ENCODE measurements around the gene PDE8A.
A peak's percentile ranks its signal among the peaks of the same experiment; 100 is the strongest.
"Not testable (repeated sequence)": the region's sequence is repeated elsewhere in the genome, so short reads cannot be mapped to it uniquely, and the experiment has no call there.

The PDE8A gene

DNA sequence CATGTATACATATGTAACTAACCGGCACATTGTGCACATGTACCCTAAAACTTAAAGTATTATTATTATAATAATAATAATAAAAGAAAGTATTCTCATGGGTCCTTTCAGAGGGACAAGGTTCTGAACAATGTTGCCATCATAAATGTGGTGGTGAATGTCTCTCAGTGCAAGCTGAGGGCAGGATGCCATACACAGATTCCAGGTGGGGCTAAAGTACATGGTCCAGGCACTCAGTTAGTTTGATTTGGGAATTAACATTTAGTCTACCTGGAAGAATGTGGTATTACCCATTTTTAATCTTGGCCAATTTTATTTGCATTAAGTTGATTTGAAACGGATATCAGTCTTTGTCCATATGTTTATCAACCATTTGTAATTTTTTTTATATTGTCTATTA lies 24.5 kb downstream of the PDE8A start:
- no peak for DNase-seq
- Mint-ChIP-seq H3K27me3 (no peaks in the 10 kb centered on the region), H3K9me3 (no peaks in the 10 kb centered on the region), H3K27ac (no peak overlapping the region), H3K4me3 (no peak overlapping the region), H3K4me1 (ENCODE audit: low read depth) (peaks cover 57% of the 10 kb centered on the region), H3K36me3 (ENCODE audit: low read depth) (no peaks in the 10 kb centered on the region)

DNA sequence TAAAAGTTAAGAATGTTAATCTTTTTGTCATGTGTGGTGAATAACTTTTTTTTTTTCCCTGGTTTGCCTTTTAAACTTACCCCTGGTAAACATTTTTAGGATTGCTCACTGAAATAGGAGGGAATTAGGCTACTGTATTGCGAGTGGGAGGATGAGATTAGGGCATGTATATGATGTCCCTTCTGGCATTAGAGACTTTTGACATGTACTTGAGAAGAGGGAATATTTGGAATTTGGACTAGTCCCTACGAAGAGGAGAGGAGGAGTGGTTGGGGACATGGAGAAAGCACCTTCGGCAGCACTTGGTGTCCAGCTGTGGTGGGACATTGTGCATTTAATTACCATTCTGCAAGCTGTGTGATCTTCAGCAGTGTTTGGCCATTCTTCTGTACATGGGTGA lies 25.0 kb downstream of the PDE8A start:
- peaks cover 53% of the 10 kb centered on the region for H3K4me1 Mint-ChIP-seq (ENCODE audit: low read depth)
- H3K27ac Mint-ChIP-seq = no peak overlapping the region
- no peak for DNase-seq
- H3K36me3 Mint-ChIP-seq (ENCODE audit: low read depth) = no peaks in the 10 kb centered on the region
- H3K9me3 Mint-ChIP-seq = no peaks in the 10 kb centered on the region
- H3K4me3 Mint-ChIP-seq = no peak overlapping the region
- H3K27me3 Mint-ChIP-seq = no peaks in the 10 kb centered on the region

DNA sequence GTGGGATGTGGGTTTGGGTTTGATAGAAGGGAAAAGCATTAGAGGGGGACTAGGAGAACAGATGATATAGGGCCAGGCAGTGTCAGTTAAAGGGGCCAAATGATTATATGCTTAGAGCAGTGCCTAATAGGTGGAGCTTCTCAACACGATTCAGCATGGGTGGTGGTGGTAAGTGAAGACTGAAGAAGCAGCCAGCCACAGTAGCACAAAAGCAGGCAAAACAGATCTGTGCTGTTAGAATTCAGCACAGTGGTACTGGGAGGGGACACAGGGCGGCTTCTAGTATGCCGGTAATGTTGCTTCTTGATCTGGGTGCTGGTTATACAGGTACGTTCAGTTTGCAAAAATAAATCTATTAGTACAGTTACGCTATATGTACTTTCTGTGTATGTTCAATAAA lies 25.5 kb downstream of the PDE8A start:
- Mint-ChIP-seq H3K4me3 (no peak overlapping the region), H3K27me3 (no peaks in the 10 kb centered on the region), H3K36me3 (ENCODE audit: low read depth) (no peaks in the 10 kb centered on the region), H3K4me1 (ENCODE audit: low read depth) (peaks cover 48% of the 10 kb centered on the region), H3K9me3 (no peaks in the 10 kb centered on the region), H3K27ac (no peak overlapping the region)
- DNase-seq = no peak

DNA sequence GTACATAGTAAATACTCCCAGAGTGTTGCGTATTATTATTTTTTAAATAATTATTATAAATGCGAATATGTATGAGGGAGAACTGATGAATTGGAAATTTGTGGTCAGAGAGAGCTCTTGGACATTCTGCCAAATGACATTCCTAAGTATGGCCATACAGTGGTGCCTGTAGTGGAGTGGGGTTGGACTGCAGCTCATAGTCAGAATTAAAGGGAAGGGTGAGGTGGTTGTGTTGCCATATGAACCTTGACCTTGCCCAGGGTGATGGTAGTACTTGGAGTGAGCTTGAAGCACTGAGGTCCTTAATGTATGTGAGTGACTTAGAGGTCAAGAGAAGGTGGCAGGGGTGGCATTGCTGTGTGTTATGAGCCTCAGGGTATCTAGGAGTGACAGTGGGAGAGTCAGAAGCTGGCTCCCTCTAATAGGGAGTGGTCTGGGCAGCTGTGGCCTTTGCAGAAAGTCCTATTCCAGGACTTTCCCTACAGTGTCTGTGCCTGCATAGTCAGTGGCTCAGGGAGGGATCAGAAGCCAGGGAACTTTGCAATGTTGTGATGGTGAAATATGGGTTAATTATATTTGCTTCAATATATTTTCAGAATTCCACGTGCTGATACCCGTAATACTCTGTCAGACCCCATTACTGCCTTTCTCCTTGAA lies 26.2 kb downstream of the PDE8A start:
- H3K27ac Mint-ChIP-seq = no peak overlapping the region
- H3K27me3 Mint-ChIP-seq = no peaks in the 10 kb centered on the region
- no peak for DNase-seq
- H3K9me3 Mint-ChIP-seq = no peaks in the 10 kb centered on the region
- no peak overlapping the region for H3K4me3 Mint-ChIP-seq
- H3K36me3 Mint-ChIP-seq (ENCODE audit: low read depth) = no peaks in the 10 kb centered on the region
- H3K4me1 Mint-ChIP-seq (ENCODE audit: low read depth) = peaks cover 42% of the 10 kb centered on the region

DNA sequence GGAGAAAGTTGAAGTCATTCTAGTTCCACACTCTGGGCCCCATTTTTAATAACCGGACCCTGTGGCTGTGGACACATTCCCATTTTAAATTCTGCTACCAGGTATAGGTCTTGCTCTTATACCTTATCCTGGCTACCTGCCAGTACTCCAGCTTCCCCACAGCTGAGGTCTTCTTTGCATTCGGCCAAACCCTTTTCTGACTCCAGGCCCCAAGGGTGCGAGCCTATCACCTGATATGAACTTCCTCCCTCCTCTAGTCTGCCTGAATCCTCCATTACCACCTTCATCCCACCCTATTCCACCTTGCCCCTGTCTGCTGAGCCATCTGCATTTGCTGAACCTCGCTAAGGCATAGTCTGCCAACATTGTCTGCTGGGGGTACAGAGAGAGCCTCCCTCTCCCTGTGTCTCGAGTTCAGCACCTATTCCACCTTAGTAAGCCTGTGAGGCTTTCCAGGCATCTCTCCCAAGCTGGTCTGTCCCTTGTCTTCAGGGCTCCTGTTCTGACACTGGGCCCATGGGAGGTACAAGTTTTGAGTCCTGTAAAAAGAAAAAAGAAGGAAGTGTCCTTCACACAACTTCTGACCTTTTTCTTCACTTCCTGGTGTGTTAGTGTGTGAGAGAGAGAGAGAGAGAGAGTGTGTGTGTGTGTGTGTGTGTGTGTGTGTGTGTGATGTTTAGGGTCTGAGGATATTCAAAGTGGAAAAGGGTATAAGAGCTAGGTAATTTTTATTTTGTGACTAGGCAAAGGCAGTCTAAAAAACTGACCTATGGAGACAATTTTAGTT lies 27.0 kb downstream of the PDE8A start:
- Mint-ChIP-seq H3K36me3 (ENCODE audit: low read depth) (no peaks in the 10 kb centered on the region), H3K4me3 (no peak overlapping the region), H3K9me3 (no peaks in the 10 kb centered on the region), H3K27ac (no peak overlapping the region), H3K27me3 (no peaks in the 10 kb centered on the region), H3K4me1 (ENCODE audit: low read depth) (peaks cover 38% of the 10 kb centered on the region)
- no peak for DNase-seq

DNA sequence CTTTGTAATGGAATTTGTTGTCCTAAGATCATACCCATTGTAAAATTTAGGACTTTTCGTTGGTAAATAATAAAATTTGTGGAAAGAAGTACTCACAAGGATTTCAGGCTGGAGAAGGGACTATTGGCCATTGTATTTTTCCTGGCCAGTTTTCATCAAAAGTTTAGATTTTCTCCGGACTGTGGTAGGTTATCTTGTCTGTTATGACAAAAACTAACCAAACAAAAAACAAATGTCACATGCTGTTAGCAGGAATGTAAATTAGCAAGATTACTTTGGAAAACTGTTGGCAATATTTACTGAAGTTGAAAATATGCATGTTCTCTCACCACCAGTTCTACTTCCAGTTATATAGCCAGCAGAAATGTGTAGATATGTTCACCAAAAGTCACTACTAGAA lies 27.8 kb downstream of the PDE8A start:
- H3K27me3 Mint-ChIP-seq = no peaks in the 10 kb centered on the region
- H3K36me3 Mint-ChIP-seq (ENCODE audit: low read depth) = no peaks in the 10 kb centered on the region
- peaks cover 37% of the 10 kb centered on the region for H3K4me1 Mint-ChIP-seq (ENCODE audit: low read depth)
- DNase-seq = no peak
- no peak overlapping the region for H3K27ac Mint-ChIP-seq
- no peaks in the 10 kb centered on the region for H3K9me3 Mint-ChIP-seq
- H3K4me3 Mint-ChIP-seq = no peak overlapping the region

DNA sequence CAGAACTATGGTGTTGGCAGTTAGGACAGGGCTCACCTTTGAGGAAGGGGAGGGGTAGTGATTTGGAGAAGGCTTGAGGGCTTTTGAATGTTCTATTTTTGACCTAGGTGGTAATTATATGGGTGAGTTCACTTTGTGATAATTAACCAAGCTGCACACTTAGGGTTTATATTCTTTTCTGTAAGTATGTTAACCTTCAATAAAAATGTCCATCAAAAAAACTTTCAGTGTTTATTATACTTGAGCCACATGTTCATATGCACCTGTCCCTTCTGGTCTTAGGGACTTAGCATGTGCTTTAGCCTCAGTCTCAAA lies 28.4 kb downstream of the PDE8A start:
- Mint-ChIP-seq H3K27me3 (no peaks in the 10 kb centered on the region), H3K27ac (no peak overlapping the region), H3K36me3 (ENCODE audit: low read depth) (no peaks in the 10 kb centered on the region), H3K4me3 (no peak overlapping the region), H3K9me3 (no peaks in the 10 kb centered on the region), H3K4me1 (ENCODE audit: low read depth) (peaks cover 36% of the 10 kb centered on the region)
- DNase-seq = no peak

DNA sequence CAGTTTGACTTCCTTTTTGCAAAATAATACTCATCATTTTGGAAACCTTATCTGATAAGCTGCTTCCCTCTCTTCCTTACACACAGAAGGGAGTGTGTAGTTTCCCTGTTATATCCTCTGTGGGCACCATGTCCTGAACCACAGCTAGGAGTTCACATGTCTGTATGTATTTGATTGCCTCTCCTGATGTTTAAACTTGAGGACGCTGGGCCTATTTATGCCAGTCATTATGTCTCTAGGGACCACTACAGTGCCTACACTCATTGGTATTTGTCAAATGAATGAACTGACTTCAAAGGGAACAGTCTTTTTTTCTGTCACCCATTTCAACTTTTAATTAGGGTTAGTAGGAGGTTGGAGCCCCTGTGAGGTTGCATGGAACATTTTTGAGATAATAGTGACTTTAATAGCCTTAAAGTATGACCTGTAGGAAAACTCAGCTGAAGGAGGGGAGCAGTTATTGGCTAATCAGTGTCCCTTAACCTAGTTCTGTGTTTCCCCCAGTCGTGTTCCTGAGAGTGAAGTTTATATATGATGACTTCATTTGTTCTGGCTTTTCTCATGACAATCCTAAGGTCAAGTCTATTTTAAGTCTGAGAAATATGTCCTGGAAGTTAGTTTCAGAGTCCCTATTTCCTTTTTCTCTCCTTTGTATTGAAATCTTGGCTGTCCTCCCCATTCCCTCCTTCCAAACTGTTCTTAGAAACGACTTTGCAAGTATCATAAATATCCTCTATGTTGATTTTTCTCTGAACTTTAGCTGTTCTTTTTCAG lies 28.9 kb downstream of the PDE8A start:
- no peaks in the 10 kb centered on the region for H3K27me3 Mint-ChIP-seq
- peaks cover 35% of the 10 kb centered on the region for H3K4me1 Mint-ChIP-seq (ENCODE audit: low read depth)
- no peak for DNase-seq
- H3K36me3 Mint-ChIP-seq (ENCODE audit: low read depth) = no peaks in the 10 kb centered on the region
- H3K9me3 Mint-ChIP-seq = no peaks in the 10 kb centered on the region
- no peak overlapping the region for H3K27ac Mint-ChIP-seq
- H3K4me3 Mint-ChIP-seq = no peak overlapping the region

DNA sequence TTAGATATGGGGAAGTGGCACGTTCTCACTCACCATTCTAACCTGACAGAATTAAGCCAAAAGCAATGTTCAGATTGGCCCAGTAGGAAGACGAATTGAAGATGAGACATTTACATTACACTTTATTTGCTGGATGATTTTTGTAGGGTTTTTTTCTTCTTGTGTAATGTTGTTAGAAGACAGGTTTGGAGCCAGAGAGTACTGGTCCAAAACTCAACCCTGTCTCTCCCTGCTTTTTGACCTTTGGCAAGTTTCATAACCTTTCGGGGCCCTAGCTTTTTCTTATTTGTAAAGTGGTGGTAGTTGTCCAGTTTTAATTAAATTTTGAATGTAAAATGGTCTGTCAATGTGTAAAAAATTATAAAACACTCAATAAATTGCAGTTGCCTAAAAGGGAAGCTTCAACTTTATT lies 29.5 kb downstream of the PDE8A start:
- Mint-ChIP-seq H3K4me1 (ENCODE audit: low read depth) (peaks cover 36% of the 10 kb centered on the region), H3K27ac (no peak overlapping the region), H3K27me3 (no peaks in the 10 kb centered on the region), H3K4me3 (no peak overlapping the region), H3K36me3 (ENCODE audit: low read depth) (no peaks in the 10 kb centered on the region), H3K9me3 (no peaks in the 10 kb centered on the region)
- no peak for DNase-seq

DNA sequence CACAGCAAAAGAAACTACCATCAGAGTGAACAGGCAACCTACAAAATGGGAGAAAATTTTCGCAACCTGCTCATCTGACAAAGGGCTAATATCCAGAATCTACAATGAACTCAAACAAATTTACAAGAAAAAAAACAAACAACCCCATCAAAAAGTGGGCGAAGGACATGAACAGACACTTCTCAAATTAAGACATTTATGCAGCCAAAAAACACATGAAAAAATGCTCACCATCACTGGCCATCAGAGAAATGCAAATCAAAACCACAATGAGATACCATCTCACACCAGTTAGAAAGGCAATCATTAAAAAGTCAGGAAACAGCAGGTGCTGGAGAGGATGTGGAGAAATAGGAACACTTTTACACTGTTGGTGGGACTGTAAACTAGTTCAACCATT lies 30.1 kb downstream of the PDE8A start:
- not testable (repeated sequence) for H3K36me3 Mint-ChIP-seq (ENCODE audit: low read depth)

DNA sequence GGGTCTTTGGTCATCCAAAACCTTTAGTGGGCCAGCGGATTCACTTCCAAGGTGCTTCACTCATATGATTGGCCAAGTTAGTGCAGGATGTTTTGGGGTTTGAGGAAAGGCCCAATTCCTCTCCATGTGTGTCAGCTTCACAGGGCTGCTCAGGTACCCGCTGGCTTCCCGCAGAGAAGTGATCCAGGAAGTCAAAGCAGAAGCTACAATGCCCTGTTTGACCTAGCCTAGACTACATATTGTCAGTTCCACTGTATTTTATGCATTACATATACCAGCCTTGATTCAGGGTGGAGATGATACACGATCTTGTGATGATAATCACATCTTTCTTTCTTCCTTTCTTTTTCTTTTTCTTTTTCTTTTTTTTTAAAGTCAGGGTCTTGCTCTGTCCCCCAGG lies 32.1 kb downstream of the PDE8A start:
- no peak overlapping the region for H3K4me3 Mint-ChIP-seq
- H3K27ac Mint-ChIP-seq = no peak overlapping the region
- H3K27me3 Mint-ChIP-seq = no peaks in the 10 kb centered on the region
- no peaks in the 10 kb centered on the region for H3K36me3 Mint-ChIP-seq (ENCODE audit: low read depth)
- peaks cover 29% of the 10 kb centered on the region for H3K4me1 Mint-ChIP-seq (ENCODE audit: low read depth)
- DNase-seq = no peak
- H3K9me3 Mint-ChIP-seq = no peaks in the 10 kb centered on the region

More for the DNA sequence above, 30.1 kb downstream of the PDE8A start:
- DNase-seq, H3K27me3 Mint-ChIP-seq, H3K27ac Mint-ChIP-seq, H3K9me3 Mint-ChIP-seq, H3K4me3 Mint-ChIP-seq: not testable (repeated sequence)
- peaks cover 38% of the 10 kb centered on the region for H3K4me1 Mint-ChIP-seq (ENCODE audit: low read depth)

DNA sequence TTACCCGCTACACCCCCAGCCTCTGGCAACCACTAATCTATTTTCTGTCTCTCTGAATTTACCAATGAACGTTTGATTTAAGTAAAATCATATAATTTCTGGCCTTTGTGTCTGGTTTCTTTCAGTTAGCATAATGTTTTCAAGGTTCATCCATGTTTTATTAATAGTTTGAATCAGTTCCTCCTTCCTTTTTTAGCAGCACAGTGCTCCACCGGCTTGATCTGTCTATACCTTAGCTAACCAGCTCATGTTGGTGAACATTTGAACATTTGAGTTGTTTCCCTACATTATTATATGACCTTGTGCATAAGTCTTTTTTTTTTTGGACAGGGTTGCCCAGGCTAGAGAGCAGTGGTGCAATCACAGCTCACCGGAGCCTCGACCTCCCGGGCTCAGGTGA lies 33.3 kb downstream of the PDE8A start:
- Mint-ChIP-seq H3K27ac (no peak overlapping the region), H3K9me3 (no peaks in the 10 kb centered on the region), H3K27me3 (no peaks in the 10 kb centered on the region), H3K4me1 (ENCODE audit: low read depth) (peaks cover 28% of the 10 kb centered on the region), H3K4me3 (no peak overlapping the region), H3K36me3 (ENCODE audit: low read depth) (no peaks in the 10 kb centered on the region)
- DNase-seq = no peak

DNA sequence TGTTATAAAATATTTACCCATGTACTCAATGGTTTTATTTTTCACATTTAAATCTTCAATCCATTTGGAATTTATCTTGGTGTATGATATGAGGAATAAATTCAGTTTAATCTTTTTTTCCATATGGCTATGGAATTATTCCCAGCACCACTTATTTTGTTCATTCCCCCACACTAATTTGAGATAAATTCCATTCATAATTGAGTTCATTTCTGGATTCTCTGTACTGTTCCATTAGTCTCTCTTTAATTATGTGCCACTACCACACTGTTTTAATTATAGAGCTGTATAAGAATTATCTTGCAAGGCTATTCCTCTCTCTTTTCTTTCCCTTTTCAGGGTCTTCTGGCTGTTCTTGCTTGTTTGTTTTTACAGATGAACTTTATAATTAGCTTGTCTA lies 34.6 kb downstream of the PDE8A start:
- no peaks in the 10 kb centered on the region for H3K9me3 Mint-ChIP-seq
- no peak overlapping the region for H3K27ac Mint-ChIP-seq
- no peaks in the 10 kb centered on the region for H3K36me3 Mint-ChIP-seq (ENCODE audit: low read depth)
- no peak overlapping the region for H3K4me3 Mint-ChIP-seq
- H3K4me1 Mint-ChIP-seq (ENCODE audit: low read depth) = peaks cover 29% of the 10 kb centered on the region
- no peak for DNase-seq
- H3K27me3 Mint-ChIP-seq = no peaks in the 10 kb centered on the region

DNA sequence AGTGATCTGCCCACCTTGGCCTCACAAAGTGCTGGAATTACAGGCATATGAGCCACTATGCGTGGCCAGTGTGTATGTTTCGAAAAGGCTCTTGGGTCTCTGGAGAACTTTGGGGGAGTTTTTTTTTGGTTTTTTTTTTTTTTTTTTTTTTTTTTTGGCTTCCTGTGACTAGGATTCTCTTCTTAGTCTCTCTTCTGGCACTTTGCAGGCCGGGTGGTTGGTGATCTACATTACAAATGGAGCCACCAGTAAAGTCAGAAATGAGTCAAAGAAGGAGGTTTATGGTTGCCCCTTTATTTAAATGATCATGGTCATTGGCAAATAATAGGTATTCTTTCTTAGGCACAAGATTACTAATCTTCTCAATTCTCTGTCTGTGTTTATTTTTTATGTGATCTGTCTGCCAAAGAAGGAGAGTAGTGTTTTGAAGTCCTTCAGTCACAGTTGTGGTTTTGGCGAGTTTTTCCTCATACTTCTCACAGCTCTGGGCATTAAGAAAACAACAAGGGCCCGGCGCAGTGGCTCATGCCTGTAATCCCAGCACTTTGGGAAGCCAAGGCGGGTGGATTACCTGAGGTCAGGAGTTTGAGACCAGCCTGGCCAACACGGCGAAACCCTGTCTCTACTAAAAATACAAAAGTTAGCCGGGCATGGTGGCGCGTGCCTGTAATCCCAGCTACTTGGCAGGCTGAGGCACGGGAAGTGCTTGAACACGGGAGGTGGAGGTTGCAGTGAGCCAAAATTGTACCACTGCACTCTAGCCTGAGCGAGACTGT lies 38.3 kb downstream of the PDE8A start:
- Mint-ChIP-seq H3K9me3 (no peaks in the 10 kb centered on the region), H3K27ac (peak overlapping the region; percentile 10), H3K27me3 (no peaks in the 10 kb centered on the region), H3K4me1 (ENCODE audit: low read depth) (peaks cover 45% of the 10 kb centered on the region), H3K4me3 (no peak overlapping the region), H3K36me3 (ENCODE audit: low read depth) (no peaks in the 10 kb centered on the region)
- no peak for DNase-seq
